Ecto neural progenitor cell (in vitro differentiated cells): ENCODE results near the gene TMEM94.
"Not testable (repeated sequence)": the region's sequence is repeated elsewhere in the genome, so short reads cannot be mapped to it uniquely, and the experiment has no call there.

Experiments used
- DNase-seq: peaks from one replicate; pipeline ENCODE4 v3.0.0-alpha.2; 2018; ENCODE audit warnings: low spot score

Gene TMEM94

DNA sequence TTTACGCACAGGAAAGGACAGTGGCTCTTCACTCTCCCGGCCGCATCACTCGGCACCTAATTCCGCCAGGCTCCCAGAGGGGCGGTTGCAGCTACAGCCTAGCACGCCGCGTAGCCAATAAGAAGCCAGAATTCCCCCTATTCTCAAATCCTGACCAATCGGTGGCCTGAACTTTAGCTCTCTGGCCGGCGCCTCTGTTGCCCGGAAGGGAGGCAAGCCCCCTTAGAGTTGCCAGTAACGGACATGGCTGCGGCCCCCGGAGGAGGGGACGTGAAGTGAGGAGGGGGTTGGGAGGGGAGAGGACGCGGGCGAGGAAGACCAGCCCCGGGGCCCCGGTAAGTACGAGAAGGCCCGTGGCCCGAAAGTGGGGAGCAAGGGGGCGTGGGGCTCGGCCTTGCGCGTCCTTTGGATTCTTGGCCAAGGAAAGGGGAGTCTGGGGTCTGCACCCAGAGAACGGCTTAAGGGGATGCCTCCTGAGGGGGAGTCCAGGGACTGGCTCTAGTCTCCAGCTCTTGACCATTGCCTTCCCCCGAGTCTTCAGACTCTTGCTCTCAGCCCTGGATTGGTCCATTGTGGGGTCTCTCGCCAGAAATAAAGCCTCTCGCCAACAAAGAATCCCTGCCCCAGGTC is at the start of gene TMEM94:
TSS of gene TMEM94 (plus strand) at position 219 of the 630 bp plus-strand sequence. CDS start 15,271 bp downstream, outside the sequence.
- peak; percentile 98 for DNase-seq

GRCh38 chr17:75407655-75408352 is 48.6 kb upstream of the TMEM94 start:
- no peak for DNase-seq

GRCh38 chr17:75410141-75410540 is 46.3 kb upstream of the TMEM94 start:
- DNase-seq = no peak

DNA sequence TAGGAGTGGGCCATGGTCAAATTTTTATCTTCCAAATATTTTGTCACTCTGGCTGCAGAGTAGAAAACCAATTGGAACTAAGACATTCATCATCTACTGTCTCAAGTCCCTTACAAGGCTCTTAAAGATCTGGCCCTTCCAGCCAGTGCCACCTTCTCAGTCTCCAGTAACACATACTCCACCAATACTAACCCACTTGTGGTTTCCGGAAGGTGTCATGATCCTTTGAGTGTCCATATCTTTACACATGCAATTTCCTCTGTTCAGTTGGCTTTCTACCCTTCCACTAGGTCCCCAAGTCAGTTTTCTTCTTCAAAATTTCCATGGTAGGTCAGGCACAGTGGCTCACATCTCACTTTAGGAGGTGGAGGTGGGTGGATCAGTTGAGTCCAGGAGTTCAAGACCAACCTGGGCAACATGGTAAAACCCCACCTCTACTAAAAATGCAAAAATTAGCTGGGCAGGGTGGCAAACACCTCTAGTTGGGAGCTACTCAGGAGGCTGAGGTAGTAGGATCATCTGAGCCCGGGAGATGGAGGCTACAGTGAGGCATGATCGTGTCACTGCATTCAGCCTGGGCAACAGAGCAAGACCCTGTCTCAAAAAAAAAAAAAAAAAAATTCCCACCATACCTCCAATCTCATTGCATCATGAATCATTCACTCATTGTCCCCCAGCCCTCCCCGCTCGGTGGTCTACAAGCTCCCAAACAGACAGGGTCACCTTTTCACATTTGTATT is 44.9 kb upstream of the TMEM94 start:
- DNase-seq = no peak

DNA sequence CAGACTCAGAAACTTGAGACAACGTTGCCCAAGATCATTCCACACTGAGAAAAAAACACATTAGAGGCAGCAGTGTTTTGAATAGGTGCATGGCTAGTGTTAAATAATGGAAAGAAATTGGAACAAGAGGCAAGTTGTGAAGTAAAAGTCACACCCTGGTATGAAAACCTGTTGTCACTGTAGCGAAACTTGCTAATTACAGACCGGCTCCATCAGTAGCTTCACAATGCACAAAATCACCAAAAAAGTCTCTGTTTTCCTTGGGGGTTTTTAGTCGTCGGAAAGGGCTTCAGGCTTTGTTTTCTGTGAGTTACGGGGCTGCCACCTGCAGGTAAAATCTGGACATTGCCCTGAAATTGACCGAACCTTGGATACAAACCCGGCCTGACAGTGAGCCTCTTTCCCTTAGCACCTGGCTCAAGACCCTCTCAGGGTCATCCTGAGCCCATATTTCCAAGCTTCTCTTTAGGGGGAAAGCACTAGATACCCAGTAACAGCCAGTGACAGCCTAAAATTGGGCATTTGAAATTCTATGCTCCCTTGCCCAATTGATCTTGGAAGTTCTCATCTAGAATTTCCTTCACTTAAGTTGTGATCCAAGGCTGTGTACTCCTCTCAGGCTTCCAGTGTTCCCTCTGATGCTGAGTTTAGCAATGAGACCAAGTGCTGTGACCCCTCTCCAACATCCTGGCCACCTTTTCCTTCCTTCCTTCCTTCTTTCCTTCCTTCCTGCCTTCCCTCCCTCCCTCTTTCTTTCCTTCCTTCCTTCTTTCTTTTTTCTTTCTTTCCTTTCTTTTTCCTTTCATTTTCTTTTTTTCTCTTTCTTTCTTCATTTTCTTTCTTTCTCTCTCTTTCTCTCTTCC is 43.7 kb upstream of the TMEM94 start:
- DNase-seq = peak; percentile 84

GRCh38 chr17:75414488-75414887 is 41.9 kb upstream of the TMEM94 start:
- DNase-seq = no peak

GRCh38 chr17:75416006-75416405 is 40.4 kb upstream of the TMEM94 start:
- DNase-seq = no peak

- no peak for DNase-seq
These were observed 39.3 kb upstream of the TMEM94 start for GRCh38 chr17:75417054-75417580.

DNA sequence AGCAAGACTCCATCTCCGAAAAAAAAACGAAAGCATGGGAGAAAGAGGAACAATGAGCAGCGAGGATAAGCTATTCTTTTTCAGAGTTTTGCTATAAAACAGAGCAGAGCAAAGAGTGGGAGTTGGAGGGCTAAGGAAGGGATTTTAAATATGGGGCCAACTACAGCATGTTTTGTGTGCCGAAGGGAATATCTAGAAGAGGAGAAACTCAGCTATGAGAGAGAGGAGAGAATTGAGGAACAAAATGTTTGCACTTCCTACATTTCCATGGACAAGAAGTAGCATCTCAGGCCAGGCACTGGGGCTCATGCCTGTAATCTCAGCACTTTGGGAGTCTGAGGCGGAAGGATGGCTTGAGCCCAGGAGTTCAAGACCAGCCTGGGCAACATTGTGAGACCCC is 37.9 kb upstream of the TMEM94 start:
- DNase-seq = no peak

GRCh38 chr17:75428543-75429469 is 27.6 kb upstream of the TMEM94 start:
- no peak for DNase-seq

GRCh38 chr17:75430159-75430974 is 26.1 kb upstream of the TMEM94 start:
- DNase-seq = peak; percentile 79

DNA sequence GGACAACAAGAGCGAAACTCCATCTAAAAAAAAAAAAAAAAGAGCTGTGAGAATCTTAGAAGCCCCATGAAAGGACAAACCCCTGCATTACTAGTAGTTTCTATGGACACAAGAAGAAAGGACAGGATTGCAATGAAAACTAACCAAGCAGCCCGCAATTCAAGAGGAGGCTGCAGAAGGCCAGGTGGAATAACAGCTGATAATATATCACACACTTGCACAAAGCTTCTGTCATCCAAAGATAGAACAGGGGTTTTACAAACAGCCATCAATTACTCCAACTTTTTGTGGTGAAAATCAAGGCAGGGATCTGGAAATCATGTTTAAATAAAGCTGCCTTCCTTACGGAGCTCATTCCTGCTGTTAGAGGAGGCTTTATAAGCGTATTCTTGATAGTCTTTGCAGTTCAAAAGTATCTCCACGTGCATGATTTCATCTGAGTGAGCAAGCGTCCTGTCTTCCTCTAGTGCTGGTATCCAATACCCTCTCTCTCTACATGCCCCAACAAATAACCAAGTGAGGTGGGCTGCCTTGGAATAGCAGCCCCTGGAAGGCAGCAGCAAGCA is 23.1 kb upstream of the TMEM94 start:
- DNase-seq = no peak

GRCh38 chr17:75434433-75434832 is 22.0 kb upstream of the TMEM94 start:
- not testable (repeated sequence) for DNase-seq

DNA sequence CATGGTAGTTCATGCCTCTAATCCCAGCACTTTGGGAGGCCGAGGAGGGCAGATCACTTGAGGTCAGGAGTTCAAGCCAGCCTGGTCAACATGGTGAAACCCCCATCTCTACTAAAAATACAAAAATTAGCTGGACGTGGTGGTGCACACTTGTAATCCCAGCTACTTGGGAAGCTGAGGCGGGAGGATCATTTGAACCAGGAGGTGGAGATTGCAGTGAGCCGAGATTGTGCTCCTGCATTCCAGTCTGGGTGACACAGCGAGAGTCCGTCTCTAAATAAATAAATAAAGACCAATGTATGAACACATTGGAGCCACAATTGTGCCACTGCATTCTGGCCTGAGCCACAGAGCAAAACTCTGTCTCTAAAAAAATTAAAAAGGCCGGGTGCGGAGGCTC is 19.0 kb upstream of the TMEM94 start:
- DNase-seq = not testable (repeated sequence)

GRCh38 chr17:75439287-75439686 is 17.1 kb upstream of the TMEM94 start:
- no peak for DNase-seq

DNA sequence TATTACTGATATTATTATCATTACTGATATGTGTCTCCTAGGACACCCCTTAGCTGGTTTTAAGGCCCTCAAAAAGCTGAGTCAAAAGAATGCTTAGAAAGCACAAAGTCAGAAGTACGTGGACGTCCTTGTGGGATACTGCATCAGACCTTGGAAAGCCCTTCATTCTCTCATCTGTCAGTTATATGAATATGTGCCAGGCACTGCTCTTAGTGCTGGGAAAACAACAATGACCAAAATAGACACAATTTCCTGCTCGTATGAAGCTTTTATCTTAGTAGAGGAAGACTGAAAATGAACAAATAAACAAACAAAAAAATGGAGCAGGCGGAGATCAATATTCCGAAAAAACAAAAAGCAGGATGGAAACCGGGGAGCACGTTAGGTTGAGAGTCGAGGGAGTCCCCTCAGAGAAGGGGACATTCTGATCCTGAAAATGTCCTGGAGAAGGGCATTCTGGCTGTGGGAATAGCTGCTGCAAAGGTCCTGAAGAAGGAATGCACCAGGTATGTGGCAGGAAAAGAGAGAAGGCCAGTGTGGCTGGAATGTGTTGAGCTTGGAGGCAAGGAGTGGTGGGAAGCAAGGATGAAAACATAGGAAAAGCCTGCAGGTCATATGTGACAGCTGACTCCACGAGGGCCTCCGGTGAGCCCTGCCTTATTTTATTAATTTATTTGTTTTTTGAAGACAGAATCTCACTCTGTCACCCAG is 15.5 kb upstream of the TMEM94 start:
- DNase-seq = no peak

DNA sequence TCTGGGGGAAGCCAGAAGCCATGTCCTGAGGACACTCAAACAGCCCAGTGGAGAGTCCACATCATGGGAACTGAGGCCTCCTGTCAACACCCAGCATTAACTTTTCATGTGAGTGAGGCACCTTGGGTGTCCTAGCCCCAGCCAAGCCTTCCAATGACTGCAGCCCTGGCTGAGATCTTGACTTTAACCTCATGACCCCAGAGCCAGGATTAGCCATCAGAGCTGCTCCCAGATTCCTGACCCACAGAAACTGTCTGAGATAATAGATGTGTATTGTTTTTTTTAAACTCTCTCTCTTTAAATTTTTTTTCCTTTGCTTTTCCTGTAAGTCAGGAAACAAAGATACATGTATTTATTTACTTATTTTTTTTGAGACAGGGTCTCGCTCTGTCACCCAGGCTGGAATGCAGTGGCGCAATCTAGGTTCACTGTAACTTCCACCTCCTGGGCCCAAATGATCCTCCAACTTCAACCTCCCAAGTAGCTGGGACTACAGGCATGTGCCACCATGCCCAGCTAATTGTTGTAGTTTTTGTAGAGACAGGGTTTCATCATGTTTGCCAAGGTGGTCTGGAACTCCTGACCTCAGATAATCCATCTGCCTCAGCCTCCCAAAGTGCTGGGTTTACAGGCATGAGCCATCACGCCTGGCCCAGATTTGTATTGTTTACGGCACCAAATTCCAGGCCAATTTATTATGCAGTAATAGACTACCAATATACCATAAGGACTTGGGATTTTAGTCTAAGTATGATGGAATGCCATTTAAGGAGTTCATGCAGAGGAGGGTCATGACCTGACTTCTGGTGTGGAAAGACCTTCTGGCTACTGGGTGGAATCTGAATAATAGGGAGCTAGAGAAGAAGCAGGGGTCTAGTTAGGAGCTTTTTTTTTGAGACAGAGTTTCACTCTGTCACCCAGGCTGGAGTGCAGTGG is 14.0 kb upstream of the TMEM94 start:
- DNase-seq = no peak

GRCh38 chr17:75445296-75445695 is 11.1 kb upstream of the TMEM94 start:
- no peak for DNase-seq
